ENCODE data around the gene DMBT1. TPM values are rescaled to one million over a fixed set of nuclear protein-coding genes. Genes with fewer than 3 reads are reported as not detected.
"Not testable (repeated sequence)": the region's sequence is repeated elsewhere in the genome, so short reads cannot be mapped to it uniquely, and the experiment has no call there.

The DMBT1 gene
- total RNA-seq, 4 donors from 2014 or later, result 0.63 TPM; not detected in 3

GRCh38 chr10:122617476-122618270 lies 57.1 kb downstream of the DMBT1 start:
- WGBS, result 86% methylated on average over 4 of the region's 10 CpGs
- TF ChIP-seq POLR2AphosphoS5 (IDR thresholded peaks at IDR 0.05), result no peak
- no peak for TF ChIP-seq EP300 (IDR thresholded peaks at IDR 0.05)
- TF ChIP-seq POLR2A (IDR thresholded peaks at IDR 0.05; ENCODE audit: low read depth), result no peak
- TF ChIP-seq, protein P1, sequence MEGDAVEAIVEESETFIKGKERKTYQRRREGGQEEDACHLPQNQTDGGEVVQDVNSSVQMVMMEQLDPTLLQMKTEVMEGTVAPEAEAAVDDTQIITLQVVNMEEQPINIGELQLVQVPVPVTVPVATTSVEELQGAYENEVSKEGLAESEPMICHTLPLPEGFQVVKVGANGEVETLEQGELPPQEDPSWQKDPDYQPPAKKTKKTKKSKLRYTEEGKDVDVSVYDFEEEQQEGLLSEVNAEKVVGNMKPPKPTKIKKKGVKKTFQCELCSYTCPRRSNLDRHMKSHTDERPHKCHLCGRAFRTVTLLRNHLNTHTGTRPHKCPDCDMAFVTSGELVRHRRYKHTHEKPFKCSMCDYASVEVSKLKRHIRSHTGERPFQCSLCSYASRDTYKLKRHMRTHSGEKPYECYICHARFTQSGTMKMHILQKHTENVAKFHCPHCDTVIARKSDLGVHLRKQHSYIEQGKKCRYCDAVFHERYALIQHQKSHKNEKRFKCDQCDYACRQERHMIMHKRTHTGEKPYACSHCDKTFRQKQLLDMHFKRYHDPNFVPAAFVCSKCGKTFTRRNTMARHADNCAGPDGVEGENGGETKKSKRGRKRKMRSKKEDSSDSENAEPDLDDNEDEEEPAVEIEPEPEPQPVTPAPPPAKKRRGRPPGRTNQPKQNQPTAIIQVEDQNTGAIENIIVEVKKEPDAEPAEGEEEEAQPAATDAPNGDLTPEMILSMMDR (IDR thresholded peaks at IDR 0.05), result no peak
- Histone ChIP-seq H3K4me1 (no peaks in the 10 kb centered on the region), H3K27ac (replicated peaks in 1 of 4) (no peak overlapping the region), H3K27me3 (no peaks in the 10 kb centered on the region), H3K4me3 (no peak overlapping the region), H3K36me3 (no peaks in the 10 kb centered on the region), H3K9me3 (no peaks in the 10 kb centered on the region)
- intact Hi-C loops (cut with DNase I), result no loop called here
- DNase-seq (ENCODE audit: extremely low spot score), result no peak

- no peaks in the 10 kb centered on the region for H3K4me1 ChIP-seq
- DNase-seq (ENCODE audit: extremely low spot score), result no peak
- no peak overlapping the region for H3K4me3 ChIP-seq
- no peaks in the 10 kb centered on the region for H3K36me3 ChIP-seq
- WGBS, result 75% methylated on average over 5 of the region's 5 CpGs
- H3K9me3 ChIP-seq, result no peaks in the 10 kb centered on the region
- intact Hi-C loops (cut with DNase I), result no loop called here
- H3K27me3 ChIP-seq, result no peaks in the 10 kb centered on the region
- no peak for TF ChIP-seq EP300 (IDR thresholded peaks at IDR 0.05)
- TF ChIP-seq, protein P1 (IDR thresholded peaks at IDR 0.05), result no peak
- TF ChIP-seq POLR2AphosphoS5 (IDR thresholded peaks at IDR 0.05), result no peak
- TF ChIP-seq POLR2A (IDR thresholded peaks at IDR 0.05; ENCODE audit: low read depth), result no peak
- H3K27ac ChIP-seq (replicated peaks in 1 of 4), result no peak overlapping the region
Measured at GRCh38 chr10:122618461-122619165, 58.1 kb downstream of the DMBT1 start.

- WGBS, result 91% methylated on average over 7 of the region's 8 CpGs
- H3K36me3 ChIP-seq; intact Hi-C loops (cut with DNase I); H3K9me3 ChIP-seq; H3K4me3 ChIP-seq; H3K27me3 ChIP-seq; H3K27ac ChIP-seq (replicated peaks in 1 of 4); DNase-seq (ENCODE audit: extremely low spot score); H3K4me1 ChIP-seq: not testable (repeated sequence)
Measured at GRCh38 chr10:122620961-122621360, 60.4 kb downstream of the DMBT1 start.

- WGBS, result 87% methylated on average over 5 of the region's 5 CpGs
- Histone ChIP-seq H3K27ac (replicated peaks in 1 of 4) (no peak overlapping the region), H3K36me3 (no peaks in the 10 kb centered on the region), H3K4me3 (no peak overlapping the region), H3K27me3 (no peaks in the 10 kb centered on the region), H3K9me3 (no peaks in the 10 kb centered on the region), H3K4me1 (no peaks in the 10 kb centered on the region)
- DNase-seq (ENCODE audit: extremely low spot score), result no peak
- TF ChIP-seq EP300 (IDR thresholded peaks at IDR 0.05) (no peak), POLR2A (IDR thresholded peaks at IDR 0.05; ENCODE audit: low read depth) (no peak), POLR2AphosphoS5 (IDR thresholded peaks at IDR 0.05) (no peak)
- TF ChIP-seq, protein P1 (IDR thresholded peaks at IDR 0.05), result no peak
- intact Hi-C loops (cut with DNase I), result no loop called here
Measured at GRCh38 chr10:122624546-122624945, 64.0 kb downstream of the DMBT1 start.

DNA sequence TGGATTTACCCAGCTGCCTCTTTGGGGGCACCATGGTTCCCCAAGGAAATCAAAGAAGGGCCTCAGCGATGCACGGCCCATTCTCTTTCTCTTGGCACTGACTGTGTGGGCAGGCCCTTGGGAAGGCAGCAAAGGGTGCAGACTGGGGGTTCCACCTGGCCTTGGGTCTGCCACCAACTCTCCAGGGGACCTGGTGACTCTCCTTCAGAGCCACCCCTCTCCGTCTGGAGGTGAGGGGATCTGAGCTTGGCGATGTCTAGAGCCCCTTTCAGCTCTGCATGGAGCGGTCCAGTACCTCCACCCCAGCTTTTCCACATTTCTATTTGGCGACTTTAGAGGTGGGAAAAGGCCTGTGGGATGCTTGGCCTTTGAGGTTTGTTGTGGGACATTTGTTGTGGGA lies 70.0 kb downstream of the DMBT1 start:
- no peak for TF ChIP-seq POLR2AphosphoS5 (IDR thresholded peaks at IDR 0.05)
- TF ChIP-seq, protein P1 (IDR thresholded peaks at IDR 0.05), result no peak
- TF ChIP-seq POLR2A (IDR thresholded peaks at IDR 0.05; ENCODE audit: low read depth), result no peak
- TF ChIP-seq EP300 (IDR thresholded peaks at IDR 0.05), result no peak
- H3K27ac ChIP-seq (replicated peaks in 1 of 4), result no peak overlapping the region
- no peak for DNase-seq (ENCODE audit: extremely low spot score)
- WGBS, result 94% methylated on average over 6 of the region's 6 CpGs
- intact Hi-C loops (cut with DNase I), result no loop called here
- H3K27me3 ChIP-seq, result no peaks in the 10 kb centered on the region
- no peaks in the 10 kb centered on the region for H3K4me1 ChIP-seq
- H3K9me3 ChIP-seq, result no peaks in the 10 kb centered on the region
- H3K36me3 ChIP-seq, result no peaks in the 10 kb centered on the region
- H3K4me3 ChIP-seq, result no peak overlapping the region
